ENCODE results near the gene UNC119. TPM values are rescaled to one million over a fixed set of nuclear protein-coding genes. Genes with fewer than 3 reads are reported as not detected.

The UNC119 gene
- total and polyA plus RNA-seq, 2 donors (not counting 1 experiment from before 2014, with no cell fraction given): 19.2 to 26.4 TPM

DNA sequence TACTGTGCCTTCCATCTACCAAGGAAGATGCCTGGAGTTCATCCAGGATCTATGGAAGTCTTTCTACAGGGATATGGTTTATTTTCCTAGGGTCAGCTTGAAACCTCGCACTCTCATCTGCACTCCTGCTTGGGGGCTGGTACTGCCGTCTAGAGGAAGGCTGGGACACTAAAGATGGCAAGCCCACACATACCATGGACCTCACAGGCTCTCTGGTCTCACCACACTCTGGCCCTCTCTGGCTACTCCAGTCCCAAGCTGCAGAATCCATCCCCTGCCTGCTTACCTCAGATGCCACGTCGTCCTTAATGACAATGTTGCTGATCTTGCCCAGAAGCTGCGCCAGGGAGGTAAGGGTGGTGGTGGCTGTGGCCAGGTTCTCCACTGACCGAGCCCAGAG lies 2.1 kb upstream of the UNC119 start:
- Histone ChIP-seq H3K27me3 (ENCODE audit: control insufficient read depth, insufficient read depth, low read length) (no peaks in the 10 kb centered on the region), H3K9me3 (ENCODE audit: control insufficient read depth, insufficient read depth, low read depth, low read length) (no peaks in the 10 kb centered on the region), H3K4me2 (ENCODE audit: extremely low read depth, insufficient read depth, low read length) (no peak overlapping the region), H4K20me1 (ENCODE audit: control insufficient read depth, extremely low read depth, insufficient read depth, low read length) (no peaks in the 10 kb centered on the region), H3K36me3 (ENCODE audit: control insufficient read depth, insufficient read depth, low read length) (peaks cover 15% of the 10 kb centered on the region), H3K79me2 (ENCODE audit: control insufficient read depth, insufficient read depth, low read length) (no peaks in the 10 kb centered on the region), H3K4me3 (replicated peaks in 1 of 4; ENCODE audit: control extremely low read depth in 1 of 4, insufficient read depth in 1 of 4, low read depth in 3 of 4, low read length in 4 of 4) (no peak overlapping the region), H2AFZ (ENCODE audit: low read length) (no peak overlapping the region), H3K9ac (ENCODE audit: insufficient read depth, low read length) (no peak overlapping the region), H3K4me1 (ENCODE audit: control insufficient read depth, extremely low read depth, insufficient read depth, low read length) (peaks cover 3% of the 10 kb centered on the region), H3K27ac (ENCODE audit: insufficient read depth, low read length) (no peak overlapping the region)
- TF ChIP-seq EZH2 (IDR thresholded peaks at IDR 0.05; ENCODE audit: low read length, missing control alignments) (no peak), CTCF (conservative IDR thresholded peaks at IDR 0.05 in 1 of 2, IDR thresholded peaks at IDR 0.05 in 1 of 2; ENCODE audit: low read depth in 1 of 2, low read length in 2 of 2) (peak in 1 of 2 donors; percentile 40)
- no peak for DNase-seq (ENCODE audit: low read depth in 2 of 2)

GRCh38 chr17:28553000-28553505 lies 629 bp upstream of the UNC119 start:
- no peak for TF ChIP-seq EZH2 (IDR thresholded peaks at IDR 0.05; ENCODE audit: low read length, missing control alignments)
- no peak for TF ChIP-seq CTCF (conservative IDR thresholded peaks at IDR 0.05 in 1 of 2, IDR thresholded peaks at IDR 0.05 in 1 of 2; ENCODE audit: low read depth in 1 of 2, low read length in 2 of 2)
- peak overlapping the region; percentile 62 for H3K4me2 ChIP-seq (ENCODE audit: extremely low read depth, insufficient read depth, low read length)
- no peak overlapping the region for H3K27ac ChIP-seq (ENCODE audit: insufficient read depth, low read length)
- no peak for DNase-seq (ENCODE audit: low read depth in 2 of 2)
- peak overlapping the region in 2 of 4 experiments; percentile 53 to 81 for H3K4me3 ChIP-seq (replicated peaks in 1 of 4; ENCODE audit: control extremely low read depth in 1 of 4, insufficient read depth in 1 of 4, low read depth in 3 of 4, low read length in 4 of 4)
- H3K4me1 ChIP-seq (ENCODE audit: control insufficient read depth, extremely low read depth, insufficient read depth, low read length): peaks cover 3% of the 10 kb centered on the region
- H3K79me2 ChIP-seq (ENCODE audit: control insufficient read depth, insufficient read depth, low read length): no peaks in the 10 kb centered on the region
- H2AFZ ChIP-seq (ENCODE audit: low read length): no peak overlapping the region
- H3K36me3 ChIP-seq (ENCODE audit: control insufficient read depth, insufficient read depth, low read length): peaks cover 15% of the 10 kb centered on the region
- H3K27me3 ChIP-seq (ENCODE audit: control insufficient read depth, insufficient read depth, low read length): no peaks in the 10 kb centered on the region
- no peaks in the 10 kb centered on the region for H3K9me3 ChIP-seq (ENCODE audit: control insufficient read depth, insufficient read depth, low read depth, low read length)
- no peak overlapping the region for H3K9ac ChIP-seq (ENCODE audit: insufficient read depth, low read length)
- H4K20me1 ChIP-seq (ENCODE audit: control insufficient read depth, extremely low read depth, insufficient read depth, low read length): no peaks in the 10 kb centered on the region

DNA sequence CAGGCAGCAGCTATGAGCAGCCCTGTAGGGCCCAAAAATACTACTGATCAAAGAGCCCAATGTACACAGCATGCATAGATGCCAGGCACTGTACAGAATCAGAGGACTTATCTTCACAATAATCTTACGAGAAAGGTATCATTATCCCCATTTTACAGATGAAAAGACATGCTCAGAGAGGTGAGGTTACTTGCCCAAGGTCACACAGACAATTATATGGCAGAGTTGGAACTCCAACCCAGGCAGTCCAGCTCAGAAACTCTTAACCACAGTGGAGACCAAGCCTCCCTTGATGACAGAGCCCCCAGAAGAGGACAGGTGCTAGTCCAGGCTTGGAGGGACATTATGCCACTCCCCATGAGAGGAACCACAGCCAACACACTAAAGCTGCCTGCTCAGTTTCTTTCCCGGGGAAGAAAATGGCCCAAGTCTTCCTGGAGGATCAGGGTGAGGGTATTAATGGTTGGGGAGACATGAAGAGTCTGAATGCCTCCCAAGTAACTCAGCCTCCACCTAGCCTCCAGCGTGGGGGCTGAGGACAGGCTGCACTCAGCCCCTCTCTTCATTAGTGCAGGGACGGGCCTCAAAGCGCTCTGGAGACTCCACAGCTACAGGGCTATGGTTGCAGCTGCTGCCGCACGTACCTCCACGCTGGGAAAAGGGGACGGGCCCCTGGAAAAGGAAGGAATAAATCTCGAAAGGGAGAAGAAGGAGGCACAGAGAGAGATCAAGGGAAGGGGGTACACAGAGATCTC lies 826 bp downstream of the UNC119 start:
- no peak overlapping the region for H3K27ac ChIP-seq (ENCODE audit: insufficient read depth, low read length)
- H2AFZ ChIP-seq (ENCODE audit: low read length): no peak overlapping the region
- H3K4me3 ChIP-seq (replicated peaks in 1 of 4; ENCODE audit: control extremely low read depth in 1 of 4, insufficient read depth in 1 of 4, low read depth in 3 of 4, low read length in 4 of 4): peak overlapping the region; percentile 62 to 81 (median 66)

More for the DNA sequence above, 826 bp downstream of the UNC119 start:
- Histone ChIP-seq H3K36me3 (ENCODE audit: control insufficient read depth, insufficient read depth, low read length) (peaks cover 16% of the 10 kb centered on the region), H3K4me1 (ENCODE audit: control insufficient read depth, extremely low read depth, insufficient read depth, low read length) (peaks cover 3% of the 10 kb centered on the region), H3K9me3 (ENCODE audit: control insufficient read depth, insufficient read depth, low read depth, low read length) (no peaks in the 10 kb centered on the region), H3K27me3 (ENCODE audit: control insufficient read depth, insufficient read depth, low read length) (no peaks in the 10 kb centered on the region), H3K4me2 (ENCODE audit: extremely low read depth, insufficient read depth, low read length) (peak overlapping the region; percentile 61), H3K79me2 (ENCODE audit: control insufficient read depth, insufficient read depth, low read length) (no peaks in the 10 kb centered on the region), H4K20me1 (ENCODE audit: control insufficient read depth, extremely low read depth, insufficient read depth, low read length) (no peaks in the 10 kb centered on the region), H3K9ac (ENCODE audit: insufficient read depth, low read length) (no peak overlapping the region)
- TF ChIP-seq CTCF (conservative IDR thresholded peaks at IDR 0.05 in 1 of 2, IDR thresholded peaks at IDR 0.05 in 1 of 2; ENCODE audit: low read depth in 1 of 2, low read length in 2 of 2) (no peak), EZH2 (IDR thresholded peaks at IDR 0.05; ENCODE audit: low read length, missing control alignments) (no peak)
- peak in 1 of 2 donors; percentile 16 for DNase-seq (ENCODE audit: low read depth in 2 of 2)
